AG04449 (cell line): ENCODE results near the gene HERPUD2.
"Not testable (repeated sequence)": the region's sequence is repeated elsewhere in the genome, so short reads cannot be mapped to it uniquely, and the experiment has no call there.

Experiments used
- CTCF ChIA-PET: fragments of 350-600 bp; formaldehyde crosslinking; extraction: SDS; loops from one replicate; lab custom pipeline; 2021; ENCODE audit warnings: antibody characterized with exemption; lab: Yijun Ruan, JAX
- POLR2A ChIA-PET: fragments of 400-600, 350-600 bp; formaldehyde crosslinking; extraction: SDS; loops from one replicate; lab custom pipeline; 2020; ENCODE audit warnings: antibody characterized with exemption, inconsistent platforms; lab: Yijun Ruan, JAX
- DNase-seq: peaks from one replicate; pipeline ENCODE4 v3.0.0-alpha.2; 2010; ENCODE audit warnings: low read depth, low spot score
- H3K4me3 ChIP-seq: 2 replicates; pipeline ENCODE4 v1.5.1; 2011; ENCODE audit warnings: low read depth, mild to moderate bottlenecking, control low read depth, low read length
- CTCF ChIP-seq: IDR thresholded peaks from one replicate; pipeline ENCODE4 v1.5.1; 2011; ENCODE audit warnings: mild to moderate bottlenecking, moderate library complexity, low read length, control low read depth, inconsistent platforms; ENCODE audit not compliant: insufficient read depth; ENCODE audit errors: missing control alignments

Gene HERPUD2

DNA sequence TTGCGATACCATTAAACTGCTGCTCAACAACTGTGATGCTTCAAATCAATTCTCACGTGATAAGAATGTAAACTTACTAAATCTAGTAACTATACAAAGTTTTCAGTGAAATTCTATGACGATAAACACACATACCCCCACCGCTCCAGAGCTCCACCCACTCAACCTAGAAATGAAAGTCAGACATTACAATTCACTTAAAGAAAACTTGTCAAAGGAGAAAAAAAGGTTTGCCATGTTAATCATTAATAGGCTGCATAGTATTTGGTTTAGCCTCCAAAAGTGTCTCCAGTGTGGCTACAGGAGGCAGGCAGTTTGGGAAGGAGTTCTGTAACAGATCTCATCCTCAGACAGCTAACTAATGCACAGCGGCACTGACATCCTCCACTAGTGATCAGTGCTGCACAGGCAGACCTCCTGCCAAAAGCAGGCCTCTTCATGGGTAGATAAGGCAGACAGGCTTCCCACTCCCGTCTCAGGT is 3.1 kb downstream of the HERPUD2 start:
- POLR2A ChIA-PET: no interaction called here
- DNase-seq: no peak
- TF ChIP-seq CTCF: no peak
- CTCF ChIA-PET: interaction anchor here (2.2 kb wide), 1 partner anchor 17 kb away, joined by 6 read pairs; no protein-coding TSS in a partner anchor
- H3K4me3 ChIP-seq: no peak overlapping the region; the same call in 1 of the 2 replicates

GRCh38 chr7:35691366-35691765 is 3.6 kb downstream of the HERPUD2 start:
- ChIA-PET POLR2A (no interaction called here), CTCF (interaction anchor here (2.2 kb wide), 1 partner anchor 18 kb away, joined by 6 read pairs; no protein-coding TSS in a partner anchor)
- DNase-seq: no peak
- no peak overlapping the region for H3K4me3 ChIP-seq
- TF ChIP-seq CTCF: no peak

- not testable (repeated sequence) for DNase-seq, H3K4me3 ChIP-seq
- ChIA-PET POLR2A (interaction anchor here (0.6 kb wide), 1 partner anchor 111 kb away, joined by 4 read pairs; the partner anchor contains the start of gene SEPTIN7), CTCF (interaction anchor here (1.3 to 1.5 kb wide), 2 partner anchors 16 to 216 kb away, joined by 3 to 6 read pairs; no protein-coding TSS in a partner anchor)
These were observed 4.3 kb downstream of the HERPUD2 start for GRCh38 chr7:35690614-35691013.

DNA sequence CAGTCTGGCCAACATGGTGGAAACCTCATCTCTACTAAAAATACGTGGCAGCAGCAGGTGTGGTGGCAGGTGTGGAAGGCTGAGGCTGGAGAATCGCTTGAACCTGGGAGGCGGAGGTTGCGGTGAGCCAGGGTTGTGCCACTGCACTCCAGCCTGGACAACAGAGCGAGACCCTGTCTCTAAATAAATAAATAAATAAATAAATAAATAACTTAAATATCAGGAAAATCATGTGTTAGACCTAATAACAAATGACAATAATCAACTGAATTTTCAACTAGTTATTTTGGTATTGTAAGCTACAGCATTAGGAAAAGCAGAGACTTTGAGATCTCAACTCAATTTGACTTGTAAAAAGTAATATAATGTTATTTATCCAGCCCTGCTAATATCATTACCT is 9.2 kb downstream of the HERPUD2 start:
- CTCF ChIA-PET: interaction anchor here (0.6 kb wide), 1 partner anchor 517 kb away, joined by 3 read pairs; no protein-coding TSS in a partner anchor
- TF ChIP-seq CTCF: no peak
- no peak overlapping the region for H3K4me3 ChIP-seq
- DNase-seq: no peak
- POLR2A ChIA-PET: no interaction called here

- TF ChIP-seq CTCF: no peak
- ChIA-PET CTCF (no interaction called here), POLR2A (no interaction called here)
- DNase-seq: no peak
- no peak overlapping the region for H3K4me3 ChIP-seq
These were observed 13.5 kb downstream of the HERPUD2 start for GRCh38 chr7:35681231-35682029.

DNA sequence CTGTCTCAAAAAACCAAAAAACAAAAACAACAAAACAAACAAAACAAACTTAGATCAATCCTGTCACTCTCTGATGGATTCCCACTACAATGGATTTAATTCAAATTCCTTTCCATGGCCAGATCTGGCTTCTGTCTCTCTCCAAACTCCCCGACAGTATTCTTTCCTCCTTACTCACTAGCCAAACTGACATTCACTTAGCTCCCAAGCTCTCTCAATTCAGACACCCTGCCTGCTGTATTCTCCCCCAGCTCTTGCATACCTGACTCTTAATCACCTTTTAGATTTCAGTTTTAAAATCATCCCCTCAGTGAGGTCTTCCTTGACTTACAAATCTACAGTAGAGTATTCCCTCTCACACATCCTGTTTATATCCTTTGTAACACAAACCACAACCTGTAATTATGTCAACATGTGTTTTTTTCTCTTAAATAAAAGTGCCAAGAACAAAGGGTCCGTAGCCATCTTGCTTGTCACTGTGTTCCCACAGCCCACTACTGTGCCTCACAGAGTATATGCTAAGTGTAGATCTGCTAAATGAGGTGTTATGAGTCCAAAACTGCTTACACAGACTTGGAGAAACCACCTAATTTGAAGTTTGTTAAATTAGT is 14.4 kb downstream of the HERPUD2 start:
- ChIA-PET POLR2A (no interaction called here), CTCF (no interaction called here)
- no peak for DNase-seq
- no peak overlapping the region for H3K4me3 ChIP-seq
- no peak for TF ChIP-seq CTCF
